ENCODE measurements around the gene OTUB2.

The OTUB2 gene

DNA sequence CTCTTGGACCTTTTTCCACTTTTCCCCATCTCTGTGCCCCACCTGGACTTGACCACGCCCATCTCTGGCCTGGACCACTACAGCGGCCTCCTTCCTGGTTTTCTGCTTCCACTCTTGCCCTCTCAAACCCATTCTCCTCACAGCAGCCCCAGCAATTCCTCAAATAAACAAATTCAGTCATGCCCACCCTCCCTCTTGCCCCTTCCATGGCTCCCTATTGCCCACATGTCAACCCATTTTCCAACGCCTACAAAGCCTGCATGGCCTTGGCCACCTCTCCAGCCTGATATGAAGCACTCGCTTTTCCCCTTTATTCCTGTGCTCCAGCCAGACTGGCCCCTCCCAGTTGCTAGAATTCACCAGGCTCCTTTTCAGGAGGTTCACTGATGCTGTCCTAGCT lies 5.9 kb upstream of the OTUB2 start:
- TF ChIP-seq, protein P1, sequence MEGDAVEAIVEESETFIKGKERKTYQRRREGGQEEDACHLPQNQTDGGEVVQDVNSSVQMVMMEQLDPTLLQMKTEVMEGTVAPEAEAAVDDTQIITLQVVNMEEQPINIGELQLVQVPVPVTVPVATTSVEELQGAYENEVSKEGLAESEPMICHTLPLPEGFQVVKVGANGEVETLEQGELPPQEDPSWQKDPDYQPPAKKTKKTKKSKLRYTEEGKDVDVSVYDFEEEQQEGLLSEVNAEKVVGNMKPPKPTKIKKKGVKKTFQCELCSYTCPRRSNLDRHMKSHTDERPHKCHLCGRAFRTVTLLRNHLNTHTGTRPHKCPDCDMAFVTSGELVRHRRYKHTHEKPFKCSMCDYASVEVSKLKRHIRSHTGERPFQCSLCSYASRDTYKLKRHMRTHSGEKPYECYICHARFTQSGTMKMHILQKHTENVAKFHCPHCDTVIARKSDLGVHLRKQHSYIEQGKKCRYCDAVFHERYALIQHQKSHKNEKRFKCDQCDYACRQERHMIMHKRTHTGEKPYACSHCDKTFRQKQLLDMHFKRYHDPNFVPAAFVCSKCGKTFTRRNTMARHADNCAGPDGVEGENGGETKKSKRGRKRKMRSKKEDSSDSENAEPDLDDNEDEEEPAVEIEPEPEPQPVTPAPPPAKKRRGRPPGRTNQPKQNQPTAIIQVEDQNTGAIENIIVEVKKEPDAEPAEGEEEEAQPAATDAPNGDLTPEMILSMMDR (IDR thresholded peaks at IDR 0.05) = no peak
- Mint-ChIP-seq H3K27me3 (ENCODE audit: low read depth, poor library complexity) (peaks cover 20% of the 10 kb centered on the region), H3K36me3 (ENCODE audit: low read depth) (no peaks in the 10 kb centered on the region), H3K4me3 (peak overlapping the region; percentile 18), H3K9me3 (no peaks in the 10 kb centered on the region), H3K4me1 (peaks cover 51% of the 10 kb centered on the region), H3K27ac (no peak overlapping the region)
- DNase-seq = no peak

- Mint-ChIP-seq H3K4me1 (peaks cover 54% of the 10 kb centered on the region), H3K27ac (no peak overlapping the region), H3K9me3 (no peaks in the 10 kb centered on the region), H3K27me3 (ENCODE audit: low read depth, poor library complexity) (peaks cover 17% of the 10 kb centered on the region), H3K36me3 (ENCODE audit: low read depth) (no peaks in the 10 kb centered on the region), H3K4me3 (no peak overlapping the region)
- no peak for DNase-seq
- TF ChIP-seq, protein P1 (IDR thresholded peaks at IDR 0.05) = no peak
Measured at GRCh38 chr14:94021001-94021400, 5.1 kb upstream of the OTUB2 start.

DNA sequence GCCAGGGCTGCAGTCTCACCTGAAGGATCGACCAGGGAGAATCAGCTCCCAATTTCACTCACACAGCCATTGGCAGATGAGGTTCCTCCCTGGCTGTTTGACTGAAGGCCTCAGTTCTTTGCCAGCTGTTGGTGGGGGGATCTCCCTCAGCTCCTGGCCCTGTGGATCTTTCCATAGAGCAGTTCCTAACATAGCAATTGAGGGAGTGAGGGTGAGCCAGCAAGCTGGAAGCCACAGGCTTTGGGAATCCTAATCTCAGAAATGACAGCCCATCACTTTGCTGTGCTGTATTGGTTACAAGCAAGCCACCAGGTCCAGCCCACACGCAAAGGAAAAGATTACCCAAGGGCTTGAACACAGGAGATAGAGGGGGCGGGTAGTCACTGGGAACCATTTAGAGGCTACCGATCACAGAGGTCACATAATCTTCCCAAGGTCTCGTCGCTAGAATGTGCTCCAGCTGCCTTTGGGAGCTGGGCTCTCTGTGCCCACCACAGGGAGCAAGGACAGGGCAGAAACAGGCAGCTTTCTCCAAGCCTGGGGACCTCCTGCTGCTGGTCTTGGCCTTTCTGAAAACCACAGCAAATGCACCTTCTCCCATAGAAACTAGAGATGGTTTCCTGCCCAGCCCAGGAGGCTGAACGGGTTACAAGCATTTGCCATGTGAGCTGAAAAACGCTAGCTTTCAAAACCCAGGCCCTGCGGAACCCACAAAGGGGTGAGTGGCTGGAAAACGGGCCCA lies 4.6 kb upstream of the OTUB2 start:
- no peaks in the 10 kb centered on the region for H3K9me3 Mint-ChIP-seq
- TF ChIP-seq, protein P1 (IDR thresholded peaks at IDR 0.05) = no peak
- H3K27ac Mint-ChIP-seq = no peak overlapping the region
- H3K4me3 Mint-ChIP-seq = no peak overlapping the region
- peaks cover 16% of the 10 kb centered on the region for H3K27me3 Mint-ChIP-seq (ENCODE audit: low read depth, poor library complexity)
- DNase-seq = no peak
- H3K36me3 Mint-ChIP-seq (ENCODE audit: low read depth) = no peaks in the 10 kb centered on the region
- H3K4me1 Mint-ChIP-seq = peaks cover 55% of the 10 kb centered on the region

GRCh38 chr14:94022532-94023411 lies 3.4 kb upstream of the OTUB2 start:
- H3K4me1 Mint-ChIP-seq = peaks cover 54% of the 10 kb centered on the region
- no peaks in the 10 kb centered on the region for H3K9me3 Mint-ChIP-seq
- H3K4me3 Mint-ChIP-seq = no peak overlapping the region
- TF ChIP-seq, protein P1 (IDR thresholded peaks at IDR 0.05) = no peak
- no peaks in the 10 kb centered on the region for H3K36me3 Mint-ChIP-seq (ENCODE audit: low read depth)
- H3K27me3 Mint-ChIP-seq (ENCODE audit: low read depth, poor library complexity) = peaks cover 11% of the 10 kb centered on the region
- DNase-seq = no peak
- H3K27ac Mint-ChIP-seq = no peak overlapping the region

GRCh38 chr14:94024549-94024948 lies 1.6 kb upstream of the OTUB2 start:
- Mint-ChIP-seq H3K27me3 (ENCODE audit: low read depth, poor library complexity) (peaks cover 6% of the 10 kb centered on the region), H3K9me3 (no peaks in the 10 kb centered on the region), H3K4me3 (no peak overlapping the region), H3K4me1 (peaks cover 39% of the 10 kb centered on the region), H3K36me3 (ENCODE audit: low read depth) (no peaks in the 10 kb centered on the region), H3K27ac (no peak overlapping the region)
- no peak for DNase-seq
- TF ChIP-seq, protein P1 (IDR thresholded peaks at IDR 0.05) = no peak
